Osteocyte (in vitro differentiated cells): ENCODE results near the gene ST8SIA5. TPM values are rescaled to one million over a fixed set of nuclear protein-coding genes. Genes with fewer than 3 reads are reported as not detected.

Experiments
- DNase-seq: peaks from one replicate; pipeline ENCODE4 v3.0.0; 2021; ENCODE audit warnings: mixed read lengths; ENCODE audit not compliant: unreplicated experiment; ENCODE audit errors: extremely low spot score
- H3K27ac Mint-ChIP-seq: one replicate; pipeline ENCODE4 v1.8.0; 2021; ENCODE audit warnings: mild to moderate bottlenecking, mixed read lengths; ENCODE audit not compliant: unreplicated experiment
- H3K27me3 Mint-ChIP-seq: one replicate; pipeline ENCODE4 v1.8.0; 2021; ENCODE audit warnings: mixed read lengths; ENCODE audit not compliant: unreplicated experiment
- H3K36me3 Mint-ChIP-seq: one replicate; pipeline ENCODE4 v1.8.0; 2021; ENCODE audit warnings: mixed read lengths; ENCODE audit not compliant: unreplicated experiment
- H3K4me1 Mint-ChIP-seq: one replicate; pipeline ENCODE4 v1.8.0; 2021; ENCODE audit warnings: mixed read lengths; ENCODE audit not compliant: unreplicated experiment
- H3K4me3 Mint-ChIP-seq: one replicate; pipeline ENCODE4 v1.8.0; 2021; ENCODE audit warnings: mild to moderate bottlenecking, moderate library complexity, mixed read lengths; ENCODE audit not compliant: unreplicated experiment
- H3K9me3 Mint-ChIP-seq: one replicate; pipeline ENCODE4 v1.8.0; 2021; ENCODE audit warnings: mixed read lengths; ENCODE audit not compliant: unreplicated experiment
- total RNA-seq: library from RNA; stranded (reverse); gene quantifications from 2 replicates; pipeline ENCODE4 v1.2.1, GENCODE V29; 2021
- TF ChIP-seq, protein P1 (sequence below): fragments of 200-600 bp; sonication (generic); IDR thresholded peaks from 2 replicates; pipeline ENCODE4 v1.5.0; 2021; ENCODE audit warnings: antibody characterized with exemption, mild to moderate bottlenecking, moderate library complexity

Gene ST8SIA5
- total RNA-seq, 1 donor from 2014 or later: 0.30 TPM

DNA sequence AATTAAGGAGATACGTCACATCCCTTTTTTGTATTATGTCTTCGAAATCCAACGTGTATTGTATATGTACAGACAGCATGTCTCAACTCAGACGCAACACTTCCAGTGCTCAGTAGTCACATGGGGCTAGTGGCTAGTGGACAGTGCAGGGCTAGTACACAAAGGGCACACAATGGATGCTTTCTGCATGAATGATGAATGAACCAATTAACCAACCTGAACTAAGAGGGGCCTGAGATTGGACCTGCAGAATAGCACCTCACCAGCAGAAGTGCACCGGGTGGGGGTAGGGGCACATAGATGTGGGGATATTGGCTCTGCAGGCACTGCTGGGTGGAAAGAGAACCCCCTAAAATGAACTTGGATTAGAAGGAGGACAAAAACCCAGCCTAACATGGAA lies 20.7 kb downstream of the ST8SIA5 start:
- Mint-ChIP-seq H3K27me3 (no peaks in the 10 kb centered on the region), H3K9me3 (peaks cover 8% of the 10 kb centered on the region), H3K36me3 (no peaks in the 10 kb centered on the region), H3K4me1 (no peaks in the 10 kb centered on the region), H3K4me3 (no peak overlapping the region), H3K27ac (no peak overlapping the region)
- TF ChIP-seq, protein P1, sequence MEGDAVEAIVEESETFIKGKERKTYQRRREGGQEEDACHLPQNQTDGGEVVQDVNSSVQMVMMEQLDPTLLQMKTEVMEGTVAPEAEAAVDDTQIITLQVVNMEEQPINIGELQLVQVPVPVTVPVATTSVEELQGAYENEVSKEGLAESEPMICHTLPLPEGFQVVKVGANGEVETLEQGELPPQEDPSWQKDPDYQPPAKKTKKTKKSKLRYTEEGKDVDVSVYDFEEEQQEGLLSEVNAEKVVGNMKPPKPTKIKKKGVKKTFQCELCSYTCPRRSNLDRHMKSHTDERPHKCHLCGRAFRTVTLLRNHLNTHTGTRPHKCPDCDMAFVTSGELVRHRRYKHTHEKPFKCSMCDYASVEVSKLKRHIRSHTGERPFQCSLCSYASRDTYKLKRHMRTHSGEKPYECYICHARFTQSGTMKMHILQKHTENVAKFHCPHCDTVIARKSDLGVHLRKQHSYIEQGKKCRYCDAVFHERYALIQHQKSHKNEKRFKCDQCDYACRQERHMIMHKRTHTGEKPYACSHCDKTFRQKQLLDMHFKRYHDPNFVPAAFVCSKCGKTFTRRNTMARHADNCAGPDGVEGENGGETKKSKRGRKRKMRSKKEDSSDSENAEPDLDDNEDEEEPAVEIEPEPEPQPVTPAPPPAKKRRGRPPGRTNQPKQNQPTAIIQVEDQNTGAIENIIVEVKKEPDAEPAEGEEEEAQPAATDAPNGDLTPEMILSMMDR: no peak
- peak; percentile 57 for DNase-seq

DNA sequence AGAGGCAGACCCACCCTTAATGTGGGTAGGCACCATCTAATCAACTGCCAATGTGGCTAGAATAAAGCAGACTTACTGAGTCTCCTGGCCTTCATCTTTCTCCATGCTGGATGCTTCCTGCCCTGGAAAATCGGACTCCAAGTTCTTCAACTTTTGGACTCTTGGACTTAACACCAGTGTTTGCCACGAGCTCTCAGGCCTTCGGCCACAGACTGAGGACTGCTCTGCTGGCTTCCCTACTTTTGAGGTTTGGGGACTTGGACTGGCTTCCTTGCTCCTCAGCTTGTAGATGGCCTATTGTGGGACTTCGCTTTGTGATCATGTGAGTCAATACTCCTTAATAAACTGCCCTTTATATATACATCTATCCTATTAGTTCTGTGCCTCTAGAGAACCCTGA lies 21.9 kb downstream of the ST8SIA5 start:
- Mint-ChIP-seq H3K9me3 (peaks cover 9% of the 10 kb centered on the region), H3K4me1 (no peaks in the 10 kb centered on the region), H3K27ac (no peak overlapping the region), H3K4me3 (no peak overlapping the region), H3K36me3 (no peaks in the 10 kb centered on the region), H3K27me3 (no peaks in the 10 kb centered on the region)
- TF ChIP-seq, protein P1: no peak
- peak; percentile 56 for DNase-seq

DNA sequence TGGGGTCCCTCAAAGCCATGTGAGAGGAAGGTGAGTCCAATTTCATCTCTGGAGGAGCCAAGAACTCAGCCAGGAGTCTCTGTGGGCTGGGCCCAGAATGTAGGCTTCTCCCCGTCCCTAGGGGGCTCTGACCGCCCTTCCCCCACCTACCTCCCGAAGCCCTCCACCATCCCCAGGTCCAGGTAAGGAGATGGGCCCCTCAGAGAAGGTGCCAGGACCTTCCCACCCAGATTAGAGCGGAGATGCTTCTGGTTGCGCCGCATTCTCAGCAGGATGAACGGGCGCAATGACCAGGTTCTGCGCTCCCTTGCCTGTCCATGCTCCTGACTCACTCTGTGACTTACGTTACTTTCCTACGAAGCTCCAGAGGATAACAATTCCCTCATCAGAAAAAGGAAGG lies 23.0 kb downstream of the ST8SIA5 start:
- H3K4me3 Mint-ChIP-seq: no peak overlapping the region
- peak; percentile 67 for DNase-seq
- no peak overlapping the region for H3K27ac Mint-ChIP-seq

DNA sequence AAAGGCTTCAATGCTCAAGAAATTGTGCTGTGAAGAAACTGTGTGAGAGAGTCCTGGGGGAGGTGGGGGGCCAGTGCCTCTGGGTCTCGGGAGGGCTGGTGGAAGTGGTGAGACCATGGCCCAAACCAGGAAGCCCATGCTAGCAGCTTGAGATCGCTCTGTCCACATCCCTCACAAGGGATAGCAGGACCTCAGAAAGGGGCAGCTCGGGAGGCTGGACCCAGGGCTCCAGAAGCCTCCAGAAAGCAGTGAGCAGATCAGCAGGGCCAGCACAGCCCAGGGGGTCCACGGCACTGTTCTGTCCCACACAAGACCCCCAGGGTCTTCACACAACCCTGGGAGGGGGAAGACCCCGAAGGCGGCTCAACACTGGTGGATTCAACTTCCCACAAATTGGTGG lies 24.1 kb downstream of the ST8SIA5 start:
- Mint-ChIP-seq H3K36me3 (no peaks in the 10 kb centered on the region), H3K4me3 (no peak overlapping the region), H3K27me3 (no peaks in the 10 kb centered on the region), H3K27ac (no peak overlapping the region), H3K9me3 (peaks cover 20% of the 10 kb centered on the region), H3K4me1 (no peaks in the 10 kb centered on the region)
- TF ChIP-seq, protein P1: no peak
- peak; percentile 56 for DNase-seq

More for the DNA sequence above, 23.0 kb downstream of the ST8SIA5 start:
- H3K4me1 Mint-ChIP-seq: no peaks in the 10 kb centered on the region
- H3K27me3 Mint-ChIP-seq: no peaks in the 10 kb centered on the region
- H3K36me3 Mint-ChIP-seq: no peaks in the 10 kb centered on the region
- TF ChIP-seq, protein P1: no peak
- peaks cover 19% of the 10 kb centered on the region for H3K9me3 Mint-ChIP-seq

DNA sequence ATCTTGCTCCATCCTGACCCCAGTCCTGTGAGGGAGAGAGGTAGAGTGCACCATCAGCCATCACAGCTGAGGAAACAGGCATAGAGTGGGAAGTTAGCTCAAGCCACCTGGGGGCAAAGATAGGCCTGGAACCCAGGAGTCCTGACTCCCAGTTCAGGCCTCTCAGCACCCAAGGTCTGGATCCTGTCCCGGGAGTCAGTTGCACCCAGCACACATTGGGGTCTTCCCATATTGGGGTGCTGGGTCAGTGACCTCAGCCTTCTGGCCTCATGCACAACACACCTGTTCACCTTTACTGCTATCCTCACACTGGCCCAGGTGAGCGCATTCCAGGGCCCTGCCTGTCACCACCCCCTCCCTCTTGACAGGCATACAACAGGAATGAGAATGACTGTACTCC lies 24.7 kb downstream of the ST8SIA5 start:
- no peak overlapping the region for H3K4me3 Mint-ChIP-seq
- H3K27ac Mint-ChIP-seq: no peak overlapping the region
- peak; percentile 73 for DNase-seq
- TF ChIP-seq, protein P1: no peak
- no peaks in the 10 kb centered on the region for H3K27me3 Mint-ChIP-seq
- H3K9me3 Mint-ChIP-seq: peaks cover 20% of the 10 kb centered on the region
- no peaks in the 10 kb centered on the region for H3K4me1 Mint-ChIP-seq
- H3K36me3 Mint-ChIP-seq: no peaks in the 10 kb centered on the region
